Thoracic aorta (tissue), 2 donors: ENCODE data around the gene CEP44. TPM values are rescaled to one million over a fixed set of nuclear protein-coding genes. Genes with fewer than 3 reads are reported as not detected.
A peak's percentile ranks its signal among the peaks of the same experiment; 100 is the strongest.

Experiments used
- ATAC-seq: fragments of 150-250 bp; one replicate; pipeline ENCODE4 v1.8.0; 2017; ENCODE audit warnings: low read depth; ENCODE audit not compliant: insufficient number of reproducible peaks, low FRiP score
- DNase-seq: peaks from one replicate; pipeline ENCODE4 v3.0.0-alpha.2; 2020; ENCODE audit warnings: low spot score
- H3K27ac ChIP-seq, 2 donors: fragments of 200-600 bp; sonication (generic); 1 replicate in 1 of 2; 2 replicates in 1 of 2; pipeline ENCODE4 v1.5.1; 2016; ENCODE audit warnings: mild to moderate bottlenecking in 2 of 2, moderate library complexity in 2 of 2
- H3K27me3 ChIP-seq: fragments of 200-600 bp; sonication (generic); replicated peaks from 2 replicates; pipeline ENCODE4 v1.6.0; 2016; ENCODE audit warnings: mild to moderate bottlenecking; ENCODE audit not compliant: insufficient read depth
- H3K36me3 ChIP-seq: fragments of 200-600 bp; sonication (generic); one replicate; pipeline ENCODE4 v1.5.1; 2016
- H3K4me1 ChIP-seq, 2 donors: fragments of 200-600 bp; sonication (generic); 1 replicate in 1 of 2; 2 replicates in 1 of 2; pipeline versions ENCODE4 v1.5.1 to v1.6.0; 2016; ENCODE audit warnings: low read depth in 2 of 2, mild to moderate bottlenecking in 1 of 2; ENCODE audit not compliant: control insufficient read depth in 1 of 2
- H3K4me3 ChIP-seq: fragments of 200-600 bp; sonication (generic); 2 replicates; pipeline ENCODE4 v1.5.1; 2016; ENCODE audit warnings: mild to moderate bottlenecking
- H3K9me3 ChIP-seq: fragments of 200-600 bp; sonication (generic); 2 replicates; pipeline ENCODE4 v1.5.1; 2016
- CTCF ChIP-seq: fragments of 200-600 bp; sonication (generic); IDR thresholded peaks from one replicate; pipeline ENCODE4 v1.5.1; 2019; ENCODE audit warnings: antibody characterized with exemption
- total RNA-seq, 2 donors: library from RNA; depleted of rRNA; stranded (reverse); fragments of >200 nt; gene quantifications; one replicate each; pipeline versions ENCODE4 v1.1.0 to v1.2.3, GENCODE V29; 2016

CEP44 gene
- total RNA-seq, 2 donors from 2014 or later = 15.3 to 18.2 TPM

- DNase-seq (no peak), ATAC-seq (no peak)
- Histone ChIP-seq H3K4me1 (no peaks in the 10 kb centered on the region), H3K27ac (no peak overlapping the region), H3K27me3 (no peaks in the 10 kb centered on the region), H3K36me3 (peaks cover 3% of the 10 kb centered on the region), H3K9me3 (no peaks in the 10 kb centered on the region), H3K4me3 (no peak overlapping the region)
- peak; percentile 53 for TF ChIP-seq CTCF
Observed at GRCh38 chr4:174318829-174319764, 35.4 kb downstream of the CEP44 start.

- no peak overlapping the region for H3K4me3 ChIP-seq
- H3K36me3 ChIP-seq = peaks cover 3% of the 10 kb centered on the region
- no peaks in the 10 kb centered on the region for H3K4me1 ChIP-seq
- ATAC-seq (no peak), DNase-seq (no peak)
- no peaks in the 10 kb centered on the region for H3K27me3 ChIP-seq
- no peak overlapping the region for H3K27ac ChIP-seq
- no peak for TF ChIP-seq CTCF
- H3K9me3 ChIP-seq = no peaks in the 10 kb centered on the region
Observed at GRCh38 chr4:174320494-174321199, 36.9 kb downstream of the CEP44 start.

GRCh38 chr4:174324236-174324635 is 40.5 kb downstream of the CEP44 start:
- TF ChIP-seq CTCF = no peak
- no peak overlapping the region for H3K4me3 ChIP-seq
- H3K27me3 ChIP-seq = no peaks in the 10 kb centered on the region
- ATAC-seq = no peak
- no peak overlapping the region for H3K27ac ChIP-seq
- no peaks in the 10 kb centered on the region for H3K4me1 ChIP-seq
- no peak for DNase-seq
- no peaks in the 10 kb centered on the region for H3K36me3 ChIP-seq
- H3K9me3 ChIP-seq = no peaks in the 10 kb centered on the region

GRCh38 chr4:174324725-174325124 is 41.0 kb downstream of the CEP44 start:
- Histone ChIP-seq H3K36me3 (no peaks in the 10 kb centered on the region), H3K9me3 (no peaks in the 10 kb centered on the region), H3K4me3 (no peak overlapping the region), H3K27me3 (no peaks in the 10 kb centered on the region), H3K4me1 (no peaks in the 10 kb centered on the region), H3K27ac (no peak overlapping the region)
- DNase-seq = no peak
- ATAC-seq = no peak
- TF ChIP-seq CTCF = no peak

DNA sequence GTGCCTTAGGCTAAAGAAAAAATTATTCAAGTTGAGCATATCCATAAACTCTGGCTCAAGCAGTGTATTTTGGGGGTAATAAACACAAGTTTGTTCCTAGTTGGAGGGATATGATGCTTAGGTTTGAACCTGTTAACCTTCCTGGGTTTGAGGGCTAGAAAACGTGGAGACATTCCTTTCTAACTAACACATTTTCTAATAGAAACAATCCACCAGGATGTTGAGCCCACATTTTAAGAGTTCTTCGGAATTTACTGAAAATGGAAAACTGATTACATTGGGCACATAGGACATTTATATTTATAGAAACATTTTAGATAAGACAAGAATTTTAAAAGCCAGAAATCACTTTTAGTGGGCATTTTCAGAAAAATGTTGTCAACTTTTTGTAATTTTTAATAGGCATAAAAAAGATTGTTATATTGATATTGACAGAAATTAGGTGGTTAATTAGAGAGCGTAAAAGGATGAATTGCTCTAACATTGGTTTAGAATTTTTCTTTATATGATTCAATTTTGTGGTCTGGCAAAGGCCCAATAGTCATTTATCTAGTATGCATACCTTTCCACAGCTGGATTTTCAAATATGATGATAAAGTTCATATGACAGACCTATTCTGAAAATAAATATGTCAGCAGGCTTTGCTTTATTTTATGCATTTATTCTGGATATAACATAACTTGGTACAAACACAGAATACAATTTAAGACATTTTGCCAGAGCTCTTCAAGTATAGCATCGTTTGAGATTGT is 49.2 kb downstream of the CEP44 start:
- Histone ChIP-seq H3K9me3 (no peaks in the 10 kb centered on the region), H3K4me1 (no peaks in the 10 kb centered on the region), H3K27ac (no peak overlapping the region), H3K4me3 (no peak overlapping the region), H3K27me3 (no peaks in the 10 kb centered on the region), H3K36me3 (no peaks in the 10 kb centered on the region)
- TF ChIP-seq CTCF = no peak
- no peak for ATAC-seq
- DNase-seq = no peak
